HG02763 (cell line): ENCODE measurements around the gene NAA38.

Source experiments
- ATAC-seq: cut with Tn5 transposase; IDR thresholded peaks from one replicate; pipeline ENCODE4 v1.9.1; 2021; ENCODE audit warnings: mild to moderate bottlenecking, moderate library complexity; ENCODE audit not compliant: unreplicated experiment

The NAA38 gene

DNA sequence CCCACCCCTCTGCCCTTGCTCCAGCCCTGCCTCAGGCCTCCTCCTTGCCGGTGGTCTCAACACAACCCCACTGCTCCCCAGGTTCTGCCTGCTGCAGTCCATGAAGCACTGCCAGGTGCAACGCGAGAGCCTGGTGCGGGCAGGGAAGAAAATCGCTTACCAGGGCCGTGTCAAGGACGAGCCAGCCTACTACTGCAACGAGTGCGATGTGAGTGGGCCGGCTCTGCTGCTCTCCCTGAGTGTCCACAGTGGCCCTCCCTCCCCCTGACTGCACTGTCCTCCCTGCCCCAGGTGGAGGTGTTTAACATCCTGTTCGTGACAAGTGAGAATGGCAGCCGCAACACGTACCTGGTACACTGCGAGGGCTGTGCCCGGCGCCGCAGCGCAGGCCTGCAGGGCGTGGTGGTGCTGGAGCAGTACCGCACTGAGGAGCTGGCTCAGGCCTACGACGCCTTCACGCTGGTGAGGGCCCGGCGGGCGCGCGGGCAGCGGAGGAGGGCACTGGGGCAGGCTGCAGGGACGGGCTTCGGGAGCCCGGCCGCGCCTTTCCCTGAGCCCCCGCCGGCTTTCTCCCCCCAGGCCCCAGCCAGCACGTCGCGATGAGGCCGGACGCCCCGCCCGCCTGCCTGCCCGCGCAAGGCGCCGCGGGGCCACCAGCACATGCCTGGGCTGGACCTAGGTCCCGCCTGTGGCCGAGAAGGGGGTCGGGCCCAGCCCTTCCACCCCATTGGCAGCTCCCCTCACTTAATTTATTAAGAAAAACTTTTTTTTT lies 4.3 kb downstream of the NAA38 start:
- ATAC-seq, result no peak

DNA sequence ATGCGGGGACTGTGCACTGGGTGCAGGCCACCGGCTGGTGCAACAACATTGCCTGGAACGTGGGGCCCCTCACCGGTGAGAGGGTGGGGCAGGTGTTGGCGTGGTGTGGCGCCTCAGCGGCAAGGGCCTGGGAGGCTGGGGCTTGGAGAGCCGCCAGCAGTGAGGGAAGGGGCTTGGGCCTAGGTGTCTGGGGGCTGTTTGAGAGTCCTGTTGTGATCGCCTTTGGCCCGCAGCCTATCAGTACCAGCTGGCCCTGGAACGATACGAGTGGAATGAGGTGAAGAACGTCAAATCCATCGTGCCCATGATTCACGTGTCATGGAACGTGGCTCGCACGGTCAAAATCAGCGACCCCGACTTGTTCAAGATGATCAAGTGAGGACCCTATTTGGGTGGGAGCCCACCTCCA lies 5.1 kb downstream of the NAA38 start:
- ATAC-seq, result no peak

DNA sequence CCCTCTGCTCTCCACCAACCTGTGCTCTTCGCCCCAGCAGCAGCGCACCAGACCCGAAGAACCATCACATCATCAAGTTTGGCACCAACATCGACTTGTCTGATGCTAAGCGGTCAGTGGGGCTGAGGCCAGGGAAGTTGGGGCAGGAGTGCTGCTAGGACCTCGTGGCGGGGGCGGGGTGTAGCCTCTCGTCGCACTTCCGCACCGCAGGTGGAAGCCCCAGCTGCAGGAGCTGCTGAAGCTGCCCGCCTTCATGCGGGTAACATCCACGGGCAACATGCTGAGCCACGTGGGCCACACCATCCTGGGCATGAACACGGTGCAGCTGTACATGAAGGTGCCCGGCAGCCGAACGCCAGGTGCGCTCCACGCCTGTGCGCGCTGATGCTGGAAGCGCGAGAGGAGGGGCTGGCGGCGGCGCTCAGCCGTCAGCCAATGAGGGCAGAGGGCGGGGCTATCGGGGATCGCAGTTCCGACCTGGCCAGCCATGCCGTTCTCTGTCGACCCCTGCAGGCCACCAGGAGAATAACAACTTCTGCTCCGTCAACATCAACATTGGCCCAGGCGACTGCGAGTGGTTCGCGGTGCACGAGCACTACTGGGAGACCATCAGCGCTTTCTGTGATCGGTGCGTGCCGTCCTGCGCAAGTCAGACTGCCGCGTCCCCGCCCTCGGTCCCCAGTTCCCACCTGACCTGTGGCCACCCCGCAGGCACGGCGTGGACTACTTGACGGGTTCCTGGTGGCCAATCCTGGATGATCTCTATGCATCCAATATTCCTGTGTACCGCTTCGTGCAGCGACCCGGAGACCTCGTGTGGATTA lies 5.7 kb downstream of the NAA38 start:
- ATAC-seq, result peak; percentile 73

DNA sequence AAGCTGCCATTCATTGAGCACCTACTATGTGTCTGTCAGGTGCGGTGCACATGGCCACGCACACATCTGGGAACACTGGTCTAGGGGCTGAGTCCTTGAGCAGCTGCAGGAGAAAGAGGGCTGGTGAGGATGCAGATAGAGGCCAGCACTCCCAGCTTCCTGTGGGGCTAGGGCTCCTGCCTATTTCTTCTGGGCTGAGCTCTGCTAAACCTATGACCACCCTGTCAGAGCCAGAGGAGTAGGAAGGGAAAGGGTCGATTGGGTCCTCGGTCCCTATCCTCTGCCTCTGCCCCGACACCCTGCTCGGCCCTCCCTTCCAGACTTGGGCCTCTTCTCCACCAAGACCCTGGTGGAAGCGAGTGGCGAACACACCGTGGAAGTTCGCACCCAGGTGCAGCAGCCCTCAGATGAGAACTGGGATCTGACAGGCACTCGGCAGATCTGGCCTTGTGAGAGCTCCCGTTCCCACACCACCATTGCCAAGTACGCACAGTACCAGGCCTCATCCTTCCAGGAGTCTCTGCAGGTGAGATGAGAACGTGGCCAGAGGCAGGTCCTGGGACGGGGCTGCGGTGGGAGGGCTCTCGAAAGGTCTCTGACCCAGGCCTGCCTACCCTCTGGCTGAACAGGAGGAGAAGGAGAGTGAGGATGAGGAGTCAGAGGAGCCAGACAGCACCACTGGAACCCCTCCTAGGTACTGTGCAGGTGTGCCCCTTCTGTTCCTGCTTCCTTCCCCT lies 6.5 kb downstream of the NAA38 start:
- no peak for ATAC-seq

DNA sequence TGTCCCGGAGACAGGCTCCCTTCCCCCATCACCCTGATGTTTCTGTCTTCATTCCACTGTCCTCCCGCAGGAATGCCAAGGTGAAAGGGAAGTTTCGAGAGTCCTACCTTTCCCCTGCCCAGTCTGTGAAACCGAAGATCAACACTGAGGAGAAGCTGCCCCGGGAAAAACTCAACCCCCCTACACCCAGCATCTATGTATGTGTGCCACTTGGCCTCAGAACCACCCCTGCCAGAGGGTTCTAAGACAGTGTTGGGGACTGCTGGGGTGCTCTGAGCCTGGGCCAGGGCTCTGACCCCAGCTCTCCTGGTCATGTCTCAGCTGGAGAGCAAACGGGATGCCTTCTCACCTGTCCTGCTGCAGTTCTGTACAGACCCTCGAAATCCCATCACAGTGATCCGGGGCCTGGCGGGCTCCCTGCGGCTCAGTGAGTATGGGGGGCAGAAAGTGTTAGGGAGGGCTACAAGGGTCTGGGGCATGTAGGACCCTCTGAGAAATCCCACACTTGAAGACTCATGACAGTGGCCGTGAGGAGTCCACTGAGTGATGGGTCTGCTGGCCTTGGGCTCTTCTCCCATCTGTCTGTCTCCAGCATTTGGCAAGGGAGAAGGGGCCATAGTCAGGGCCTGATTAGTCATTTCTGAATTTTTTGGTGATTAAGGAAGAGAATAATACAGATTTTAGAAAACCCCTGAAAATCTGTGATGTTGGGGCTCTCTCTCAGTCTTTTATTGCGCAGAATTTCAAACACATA lies 7.4 kb downstream of the NAA38 start:
- no peak for ATAC-seq

DNA sequence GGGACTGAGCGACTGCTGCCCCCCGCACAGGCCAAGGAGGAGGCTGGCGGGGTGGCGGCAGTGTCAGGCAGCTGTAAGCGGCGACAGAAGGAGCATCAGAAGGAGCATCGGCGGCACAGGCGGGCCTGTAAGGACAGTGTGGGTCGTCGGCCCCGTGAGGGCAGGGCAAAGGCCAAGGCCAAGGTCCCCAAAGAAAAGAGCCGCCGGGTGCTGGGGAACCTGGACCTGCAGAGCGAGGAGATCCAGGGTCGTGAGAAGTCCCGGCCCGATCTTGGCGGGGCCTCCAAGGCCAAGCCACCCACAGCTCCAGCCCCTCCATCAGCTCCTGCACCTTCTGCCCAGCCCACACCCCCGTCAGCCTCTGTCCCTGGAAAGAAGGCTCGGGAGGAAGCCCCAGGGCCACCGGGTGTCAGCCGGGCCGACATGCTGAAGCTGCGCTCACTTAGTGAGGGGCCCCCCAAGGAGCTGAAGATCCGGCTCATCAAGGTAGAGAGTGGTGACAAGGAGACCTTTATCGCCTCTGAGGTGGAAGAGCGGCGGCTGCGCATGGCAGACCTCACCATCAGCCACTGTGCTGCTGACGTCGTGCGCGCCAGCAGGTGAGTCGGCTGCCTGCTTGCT lies 8.1 kb downstream of the NAA38 start:
- ATAC-seq, result no peak

DNA sequence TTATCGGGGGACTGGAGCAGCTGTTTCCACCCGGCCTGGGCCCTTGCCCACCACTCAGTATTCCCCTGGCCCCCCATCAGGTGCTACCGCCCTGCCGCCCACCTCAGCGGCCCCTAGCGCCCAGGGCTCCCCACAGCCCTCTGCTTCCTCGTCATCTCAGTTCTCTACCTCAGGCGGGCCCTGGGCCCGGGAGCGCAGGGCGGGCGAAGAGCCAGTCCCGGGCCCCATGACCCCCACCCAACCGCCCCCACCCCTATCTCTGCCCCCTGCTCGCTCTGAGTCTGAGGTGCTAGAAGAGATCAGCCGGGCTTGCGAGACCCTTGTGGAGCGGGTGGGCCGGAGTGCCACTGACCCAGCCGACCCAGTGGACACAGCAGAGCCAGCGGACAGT lies 8.6 kb downstream of the NAA38 start:
- ATAC-seq, result no peak

DNA sequence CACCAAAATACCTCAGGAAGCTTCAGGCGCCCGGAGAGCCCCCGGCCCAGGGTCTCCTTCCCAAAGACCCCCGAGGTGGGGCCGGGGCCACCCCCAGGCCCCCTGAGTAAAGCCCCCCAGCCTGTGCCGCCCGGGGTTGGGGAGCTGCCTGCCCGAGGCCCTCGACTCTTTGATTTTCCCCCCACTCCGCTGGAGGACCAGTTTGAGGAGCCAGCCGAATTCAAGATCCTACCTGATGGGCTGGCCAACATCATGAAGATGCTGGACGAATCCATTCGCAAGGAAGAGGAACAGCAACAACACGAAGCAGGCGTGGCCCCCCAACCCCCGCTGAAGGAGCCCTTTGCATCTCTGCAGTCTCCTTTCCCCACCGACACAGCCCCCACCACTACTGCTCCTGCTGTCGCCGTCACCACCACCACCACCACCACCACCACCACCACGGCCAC lies 9.2 kb downstream of the NAA38 start:
- ATAC-seq, result no peak

DNA sequence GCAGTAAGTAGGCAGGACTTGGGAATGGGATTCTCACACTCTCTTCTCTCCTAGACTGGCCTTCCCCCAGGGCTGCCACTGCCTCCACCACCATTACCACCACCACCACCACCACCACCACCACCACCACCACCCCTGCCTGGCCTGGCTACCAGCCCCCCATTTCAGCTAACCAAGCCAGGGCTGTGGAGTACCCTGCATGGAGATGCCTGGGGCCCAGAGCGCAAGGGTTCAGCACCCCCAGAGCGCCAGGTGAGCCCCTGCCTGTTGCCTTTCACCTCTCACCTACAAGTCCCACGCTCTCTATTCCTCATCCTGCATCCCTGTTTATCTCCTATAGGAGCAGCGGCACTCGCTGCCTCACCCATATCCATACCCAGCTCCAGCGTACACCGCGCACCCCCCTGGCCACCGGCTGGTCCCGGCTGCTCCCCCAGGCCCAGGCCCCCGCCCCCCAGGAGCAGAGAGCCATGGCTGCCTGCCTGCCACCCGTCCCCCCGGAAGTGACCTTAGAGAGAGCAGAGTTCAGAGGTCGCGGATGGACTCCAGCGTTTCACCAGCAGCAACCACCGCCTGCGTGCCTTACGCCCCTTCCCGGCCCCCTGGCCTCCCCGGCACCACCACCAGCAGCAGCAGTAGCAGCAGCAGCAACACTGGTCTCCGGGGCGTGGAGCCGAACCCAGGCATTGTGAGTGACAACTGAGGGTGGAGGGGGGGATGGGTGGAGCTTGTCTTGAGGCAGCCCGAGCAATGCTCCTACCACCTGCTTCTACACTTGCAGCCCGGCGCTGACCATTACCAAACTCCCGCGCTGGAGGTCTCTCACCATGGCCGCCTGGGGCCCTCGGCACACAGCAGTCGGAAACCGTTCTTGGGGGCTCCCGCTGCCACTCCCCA lies 10.3 kb downstream of the NAA38 start:
- ATAC-seq, result no peak

DNA sequence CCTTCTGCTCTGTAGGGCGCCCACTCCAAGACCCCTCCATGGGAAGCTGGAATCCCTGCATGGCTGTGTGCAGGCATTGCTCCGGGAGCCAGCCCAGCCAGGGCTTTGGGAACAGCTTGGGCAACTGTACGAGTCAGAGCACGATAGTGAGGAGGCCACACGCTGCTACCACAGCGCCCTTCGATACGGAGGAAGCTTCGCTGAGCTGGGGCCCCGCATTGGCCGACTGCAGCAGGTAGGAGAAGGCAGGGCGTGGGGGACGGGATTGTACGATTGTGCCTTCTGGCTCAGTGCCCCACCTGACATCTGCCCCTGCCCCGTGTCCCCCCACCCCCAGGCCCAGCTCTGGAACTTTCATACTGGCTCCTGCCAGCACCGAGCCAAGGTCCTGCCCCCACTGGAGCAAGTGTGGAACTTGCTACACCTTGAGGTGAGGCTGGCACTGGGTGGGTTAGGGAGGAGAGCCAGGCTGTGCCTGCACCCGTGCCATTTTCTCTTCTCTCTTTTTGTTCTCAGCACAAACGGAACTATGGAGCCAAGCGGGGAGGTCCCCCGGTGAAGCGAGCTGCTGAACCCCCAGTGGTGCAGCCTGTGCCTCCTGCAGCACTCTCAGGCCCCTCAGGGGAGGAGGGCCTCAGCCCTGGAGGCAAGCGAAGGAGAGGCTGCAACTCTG lies 11.2 kb downstream of the NAA38 start:
- no peak for ATAC-seq

DNA sequence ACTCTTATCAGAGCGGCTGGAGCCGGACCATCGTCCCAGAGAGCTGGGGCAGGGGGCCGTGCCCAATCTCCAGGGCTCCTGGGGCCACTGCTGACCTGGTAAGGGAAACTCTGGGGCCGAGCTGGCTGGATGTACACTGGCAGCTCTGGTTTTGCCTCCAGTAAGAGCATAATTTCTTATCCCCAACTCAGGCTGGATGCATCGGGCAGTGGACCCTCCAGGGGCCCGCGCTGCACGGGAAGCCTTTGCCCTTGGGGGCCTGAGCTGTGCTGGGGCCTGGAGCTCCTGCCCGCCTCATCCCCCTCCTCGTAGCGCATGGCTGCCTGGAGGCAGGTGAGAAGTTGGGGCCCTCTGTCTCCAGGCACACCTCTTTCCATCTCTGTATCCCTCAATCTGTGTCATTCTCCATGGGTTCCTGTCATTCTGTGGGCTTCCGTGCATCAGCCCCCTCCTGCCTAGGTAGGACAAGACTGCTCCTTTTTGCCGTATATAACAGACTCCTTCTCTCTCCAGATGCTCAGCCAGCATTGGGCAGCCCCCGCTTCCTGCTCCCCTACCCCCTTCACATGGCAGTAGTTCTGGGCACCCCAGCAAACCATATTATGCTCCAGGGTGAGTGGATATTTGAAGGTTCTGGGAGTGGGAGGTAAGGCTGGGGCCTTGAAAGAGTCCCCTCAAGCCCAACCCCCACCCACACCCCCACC lies 11.8 kb downstream of the NAA38 start:
- ATAC-seq, result no peak

DNA sequence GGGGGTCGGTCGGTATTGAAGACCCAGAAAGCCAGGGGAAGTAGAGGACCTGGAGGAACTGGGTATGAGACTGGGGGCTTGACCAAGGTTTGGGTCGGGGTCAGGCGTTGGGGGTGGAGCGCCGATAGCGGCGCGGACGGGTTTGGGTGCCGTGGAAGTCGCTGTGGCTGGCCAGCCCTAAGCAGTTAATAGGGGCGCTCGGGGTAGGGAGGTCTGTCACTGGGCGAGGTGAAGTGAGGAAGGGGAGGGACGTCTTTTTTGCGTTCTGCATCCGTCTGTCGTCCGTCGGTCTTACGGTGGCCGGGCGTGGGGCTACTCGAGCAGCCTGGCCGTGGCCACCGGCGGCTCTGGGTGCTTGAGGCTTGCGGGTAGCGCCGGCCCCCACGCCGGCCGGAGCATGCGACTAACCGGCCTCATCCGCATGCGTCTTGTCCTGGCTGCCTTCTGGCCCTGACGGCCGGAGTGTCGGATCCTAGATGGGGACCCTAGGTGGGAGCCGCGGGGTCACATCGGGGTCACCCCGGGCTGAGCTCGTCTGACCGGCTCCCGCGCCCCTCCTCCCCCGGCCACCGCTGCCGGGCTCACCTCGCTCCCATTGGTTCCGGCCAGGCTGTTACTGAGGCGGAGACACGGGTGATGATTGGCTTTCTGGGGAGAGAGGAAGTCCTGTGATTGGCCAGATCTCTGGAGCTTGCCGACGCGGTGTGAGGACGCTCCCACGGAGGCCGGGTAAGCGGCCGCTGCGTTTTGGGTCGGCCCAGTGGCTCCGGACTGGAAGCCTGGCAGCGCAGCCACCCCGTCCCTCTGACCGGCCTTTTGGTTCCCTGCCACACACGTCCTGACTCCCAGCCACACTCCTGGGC lies 12.8 kb downstream of the NAA38 start:
- peak; percentile 39 for ATAC-seq

DNA sequence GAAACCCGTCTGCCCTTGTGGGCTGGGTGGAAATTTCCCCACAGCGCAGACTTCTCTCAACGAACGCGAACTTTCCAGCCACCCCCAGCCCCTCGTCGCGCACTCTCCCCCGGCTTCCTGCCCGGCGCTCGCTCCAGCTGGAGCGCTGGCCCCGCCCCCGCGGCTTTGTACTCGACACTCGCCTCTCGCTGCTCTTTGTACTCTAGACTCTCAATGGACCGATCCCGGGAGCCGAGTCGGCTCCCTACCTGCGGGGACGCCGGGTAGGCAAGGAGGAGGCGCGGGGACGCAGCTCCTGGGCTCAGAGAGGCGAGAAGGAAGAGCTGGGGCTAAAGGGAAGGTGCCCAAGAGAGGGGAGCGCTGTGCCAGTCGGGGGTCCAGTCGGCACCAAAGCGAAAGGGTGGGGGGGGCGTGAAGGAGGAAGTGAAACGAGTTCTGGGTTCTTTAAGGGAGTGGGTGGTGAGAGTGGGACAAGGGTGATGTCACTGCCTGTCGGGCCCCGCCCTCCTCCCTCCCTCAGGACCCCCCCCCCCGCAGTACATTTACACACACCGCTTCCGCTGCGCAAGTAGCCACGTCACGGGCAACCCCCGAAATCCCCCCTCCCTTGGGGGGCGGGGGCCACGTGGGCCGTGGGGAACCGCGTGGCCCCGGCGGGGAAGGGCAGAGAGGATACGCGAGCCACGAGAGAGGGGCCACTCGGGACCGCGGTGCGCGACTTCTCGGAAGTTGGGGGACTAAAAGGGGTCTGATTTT lies 13.6 kb downstream of the NAA38 start:
- peak; percentile 31 for ATAC-seq

DNA sequence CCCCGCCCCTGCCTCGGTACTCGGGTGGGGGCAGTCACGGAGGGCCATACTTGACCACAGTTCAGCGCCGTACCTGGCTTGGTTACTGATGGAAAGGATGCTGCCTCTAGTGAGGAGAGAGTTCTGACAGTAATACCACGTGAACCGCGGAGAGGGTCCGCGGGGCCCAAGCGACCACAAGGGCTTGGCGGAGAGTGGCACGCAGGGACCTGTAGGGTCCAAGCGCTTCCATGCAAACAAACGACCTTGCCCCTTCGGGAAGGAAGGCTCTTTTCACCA lies 14.2 kb downstream of the NAA38 start:
- peak; percentile 1 for ATAC-seq

DNA sequence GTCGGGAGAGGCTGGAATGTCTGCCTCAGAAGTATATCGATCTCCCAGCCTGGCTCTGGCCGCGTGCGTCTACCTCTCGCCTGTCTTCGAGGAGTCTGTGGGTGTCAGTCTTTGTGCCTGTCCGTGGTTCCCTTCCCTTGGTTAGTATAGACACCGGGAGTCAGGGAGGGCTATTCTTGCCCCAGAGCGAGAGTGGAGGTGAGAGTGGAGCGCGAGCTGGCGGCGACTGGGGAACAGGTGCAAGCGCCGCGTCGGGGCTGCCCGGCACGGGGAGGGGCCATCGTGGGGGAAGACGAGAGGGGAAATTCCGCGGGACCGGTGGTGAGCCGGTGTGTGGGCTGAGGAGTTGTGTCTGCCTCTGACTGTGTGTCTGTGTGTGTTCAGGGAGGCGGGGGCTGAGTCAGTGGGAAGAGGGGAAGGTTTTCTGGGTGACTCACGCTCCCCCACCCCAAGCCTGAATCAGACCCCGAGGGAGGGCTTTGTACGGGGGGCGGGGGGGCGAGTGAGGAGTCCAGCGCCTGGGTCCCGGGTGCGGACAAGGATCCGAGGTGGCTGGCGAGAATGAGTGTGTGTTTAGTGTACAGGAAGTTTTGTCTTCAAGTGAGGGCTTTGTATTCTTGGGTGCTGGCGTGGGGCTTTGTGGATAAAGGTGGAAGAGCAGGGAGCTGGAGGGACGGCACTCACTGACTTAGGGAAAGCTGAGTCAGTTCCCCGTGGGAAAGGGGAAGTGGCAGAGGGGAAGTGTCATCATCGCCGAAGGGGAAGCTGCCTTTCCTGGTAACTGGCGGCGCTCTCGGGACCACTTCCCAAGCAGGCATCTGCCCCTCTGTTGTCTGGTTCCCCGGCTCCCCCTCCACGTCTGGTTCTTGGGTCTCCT lies 14.7 kb downstream of the NAA38 start:
- ATAC-seq, result peak; percentile 29

DNA sequence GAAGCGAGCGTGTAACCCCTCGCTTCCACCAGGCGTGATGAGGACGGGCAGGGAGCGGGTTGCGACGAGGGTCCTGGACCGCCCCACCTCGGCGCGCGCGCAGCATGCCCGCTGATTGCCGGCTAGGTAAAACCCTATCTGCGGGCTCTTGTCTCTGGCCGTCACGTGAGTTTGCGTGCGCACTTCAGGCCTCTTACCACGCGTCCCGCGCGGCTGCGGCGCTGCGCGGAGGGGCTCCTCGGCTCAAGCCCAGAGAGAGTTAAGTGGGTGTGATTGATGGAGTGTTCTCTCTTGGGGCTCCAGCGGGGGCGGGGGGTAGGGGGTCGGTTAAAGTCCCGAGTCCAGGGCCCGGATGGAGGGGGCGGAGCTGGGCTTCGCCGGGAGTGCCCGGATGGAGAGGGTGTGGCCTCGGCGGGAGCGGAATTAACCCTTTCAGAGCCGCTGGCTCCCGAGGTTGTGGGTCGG lies 15.4 kb downstream of the NAA38 start:
- peak; percentile 27 for ATAC-seq
